K562 (cell line): ENCODE measurements around the gene RRBP1. TPM values are rescaled to one million over a fixed set of nuclear protein-coding genes. Genes with fewer than 3 reads are reported as not detected.
A peak's percentile ranks its signal among the peaks of the same experiment; 100 is the strongest.

Experiments used
- CHD1 ChIP-seq: fragments of 200-600 bp; sonication (generic); IDR thresholded peaks from one replicate; pipeline ENCODE4 v1.6.1; 2012; ENCODE audit warnings: mild to moderate bottlenecking, moderate library complexity, low read length, inconsistent platforms
- NCOA6 ChIP-seq: fragments of 450-650 bp; IDR thresholded peaks from 2 replicates; pipeline ENCODE4 v1.6.1; 2017; ENCODE audit warnings: mild to moderate bottlenecking
- NFATC3 ChIP-seq: fragments of 450-650 bp; IDR thresholded peaks from 2 replicates; pipeline ENCODE4 v1.6.1; 2017; ENCODE audit warnings: mild to moderate bottlenecking
- TEAD1 ChIP-seq, 2 experiments: fragments of 450-650 bp in 1 of 2; sonication (generic) in 1 of 2; formaldehyde crosslinking; IDR thresholded peaks; 2 replicates each; pipeline versions ENCODE4 v1.4.0 to v1.8.0; 2020 to 2022; ENCODE audit warnings: mild to moderate bottlenecking in 2 of 2, missing genetic modification reagents in 1 of 2
- ZBTB17 ChIP-seq: fragments of 450-650 bp; formaldehyde crosslinking; IDR thresholded peaks from 2 replicates; pipeline ENCODE4 v1.4.0; 2020; ENCODE audit warnings: mild to moderate bottlenecking
- polyA plus RNA-seq, 8 experiments: library from polyadenylated mRNA; depleted of rRNA in 4 of 8; stranded (reverse) in 5 of 8; unstranded in 3 of 8; fragments of >200 nt; fragmentation: Nextera tagmentation in 2 of 8; fragmentation: Illumina TruSeq in 1 of 8; extraction: Ambion mirVana in 2 of 8; extraction: Trizol in 1 of 8; gene quantifications; 2 replicates each; pipeline versions ENCODE4 v1.2.1 to v1.2.3, GENCODE V29; 2011 to 2014; ENCODE audit warnings: inconsistent platforms in 1 of 8, missing spikeins in 1 of 8
- total RNA-seq, 7 experiments: library from RNA; depleted of rRNA in 6 of 7; stranded (reverse); fragments of >200 nt in 6 of 7; fragmentation: Illumina TruSeq in 2 of 7; extraction: Trizol in 2 of 7; gene quantifications; 2 replicates each; pipeline versions ENCODE4 v1.2.1 to v1.2.3, GENCODE V29; 2011 to 2021; ENCODE audit warnings: low replicate concordance in 1 of 7
- TF ChIP-seq, protein P1 (sequence below): fragments of 450-650 bp; IDR thresholded peaks from 2 replicates; pipeline ENCODE4 v1.7.0; 2016; ENCODE audit warnings: borderline replicate concordance
- TF ChIP-seq, protein P2 (sequence below): fragments of 250-450 bp; sonication (Bioruptor Pico); IDR thresholded peaks from 2 replicates; pipeline ENCODE4 v1.8.0; 2022; ENCODE audit warnings: inconsistent platforms, mild to moderate bottlenecking, moderate library complexity, borderline replicate concordance
- TF ChIP-seq, protein P3 (sequence below), 2 experiments: fragments of 450-650 bp; formaldehyde crosslinking in 1 of 2; IDR thresholded peaks; 2 replicates each; pipeline versions ENCODE4 v1.4.0 to v1.6.1; 2014 to 2020; ENCODE audit warnings: mild to moderate bottlenecking in 2 of 2, borderline replicate concordance in 1 of 2, low read depth in 1 of 2

Gene RRBP1
- total and polyA plus RNA-seq, 9 of the 15 experiments (the other 6 are each of a cell fraction or from before 2014, with no cell fraction given): 0.84 to 32.0 (median 17.6) TPM

DNA sequence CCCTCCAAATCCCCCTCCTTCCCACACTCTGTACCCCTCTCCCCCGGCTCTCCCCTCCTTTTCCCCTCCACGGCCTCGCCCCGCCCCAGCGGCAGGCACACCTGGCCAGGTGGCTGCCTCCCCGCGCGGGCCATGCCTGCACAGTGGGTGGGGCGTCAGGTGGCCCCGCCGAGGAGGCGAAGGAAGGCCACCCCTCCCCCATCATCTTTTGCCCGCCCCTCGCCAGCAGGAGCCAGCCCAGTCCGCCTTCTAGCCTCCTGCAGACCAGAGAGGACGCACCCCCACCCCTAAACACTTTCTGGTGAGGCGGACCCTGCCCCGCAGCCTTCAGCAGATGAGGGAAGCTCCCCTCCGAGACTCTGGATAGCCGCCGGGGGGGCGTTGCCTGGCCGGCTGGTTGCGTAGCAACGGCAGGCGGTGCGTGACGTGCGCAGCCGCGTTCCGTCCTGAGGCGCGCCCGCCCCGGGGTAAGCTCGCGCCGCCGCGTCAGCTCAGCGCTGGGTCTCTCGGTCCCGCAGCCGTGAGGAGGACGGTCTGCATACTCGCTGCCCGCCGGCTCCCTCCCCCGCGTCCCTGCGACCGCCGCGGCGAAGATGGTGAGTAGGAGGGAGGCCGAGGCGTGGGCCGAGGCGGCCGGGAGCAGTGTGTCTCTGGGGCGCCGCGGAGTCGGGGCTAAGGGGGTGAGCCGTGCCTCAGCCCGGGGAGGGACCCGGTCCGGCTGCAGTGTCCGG, 112.3 kb downstream of the RRBP1 start, which contains the start of gene DSTN (continued):
- TF ChIP-seq, protein P1, sequence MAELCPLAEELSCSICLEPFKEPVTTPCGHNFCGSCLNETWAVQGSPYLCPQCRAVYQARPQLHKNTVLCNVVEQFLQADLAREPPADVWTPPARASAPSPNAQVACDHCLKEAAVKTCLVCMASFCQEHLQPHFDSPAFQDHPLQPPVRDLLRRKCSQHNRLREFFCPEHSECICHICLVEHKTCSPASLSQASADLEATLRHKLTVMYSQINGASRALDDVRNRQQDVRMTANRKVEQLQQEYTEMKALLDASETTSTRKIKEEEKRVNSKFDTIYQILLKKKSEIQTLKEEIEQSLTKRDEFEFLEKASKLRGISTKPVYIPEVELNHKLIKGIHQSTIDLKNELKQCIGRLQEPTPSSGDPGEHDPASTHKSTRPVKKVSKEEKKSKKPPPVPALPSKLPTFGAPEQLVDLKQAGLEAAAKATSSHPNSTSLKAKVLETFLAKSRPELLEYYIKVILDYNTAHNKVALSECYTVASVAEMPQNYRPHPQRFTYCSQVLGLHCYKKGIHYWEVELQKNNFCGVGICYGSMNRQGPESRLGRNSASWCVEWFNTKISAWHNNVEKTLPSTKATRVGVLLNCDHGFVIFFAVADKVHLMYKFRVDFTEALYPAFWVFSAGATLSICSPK: no peak
- TF ChIP-seq CHD1 (peak; percentile 54), NCOA6 (no peak), ZBTB17 (CRISPR knock-in tag) (no peak), TEAD1 (CRISPR knock-in tag; IDR thresholded peaks at IDR 0.05) (no peak; a peak in 1 of 4 replicates), NFATC3 (no peak)
- TF ChIP-seq, protein P2, sequence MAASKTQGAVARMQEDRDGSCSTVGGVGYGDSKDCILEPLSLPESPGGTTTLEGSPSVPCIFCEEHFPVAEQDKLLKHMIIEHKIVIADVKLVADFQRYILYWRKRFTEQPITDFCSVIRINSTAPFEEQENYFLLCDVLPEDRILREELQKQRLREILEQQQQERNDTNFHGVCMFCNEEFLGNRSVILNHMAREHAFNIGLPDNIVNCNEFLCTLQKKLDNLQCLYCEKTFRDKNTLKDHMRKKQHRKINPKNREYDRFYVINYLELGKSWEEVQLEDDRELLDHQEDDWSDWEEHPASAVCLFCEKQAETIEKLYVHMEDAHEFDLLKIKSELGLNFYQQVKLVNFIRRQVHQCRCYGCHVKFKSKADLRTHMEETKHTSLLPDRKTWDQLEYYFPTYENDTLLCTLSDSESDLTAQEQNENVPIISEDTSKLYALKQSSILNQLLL (CRISPR knock-in tag): no peak
- TF ChIP-seq, protein P3, sequence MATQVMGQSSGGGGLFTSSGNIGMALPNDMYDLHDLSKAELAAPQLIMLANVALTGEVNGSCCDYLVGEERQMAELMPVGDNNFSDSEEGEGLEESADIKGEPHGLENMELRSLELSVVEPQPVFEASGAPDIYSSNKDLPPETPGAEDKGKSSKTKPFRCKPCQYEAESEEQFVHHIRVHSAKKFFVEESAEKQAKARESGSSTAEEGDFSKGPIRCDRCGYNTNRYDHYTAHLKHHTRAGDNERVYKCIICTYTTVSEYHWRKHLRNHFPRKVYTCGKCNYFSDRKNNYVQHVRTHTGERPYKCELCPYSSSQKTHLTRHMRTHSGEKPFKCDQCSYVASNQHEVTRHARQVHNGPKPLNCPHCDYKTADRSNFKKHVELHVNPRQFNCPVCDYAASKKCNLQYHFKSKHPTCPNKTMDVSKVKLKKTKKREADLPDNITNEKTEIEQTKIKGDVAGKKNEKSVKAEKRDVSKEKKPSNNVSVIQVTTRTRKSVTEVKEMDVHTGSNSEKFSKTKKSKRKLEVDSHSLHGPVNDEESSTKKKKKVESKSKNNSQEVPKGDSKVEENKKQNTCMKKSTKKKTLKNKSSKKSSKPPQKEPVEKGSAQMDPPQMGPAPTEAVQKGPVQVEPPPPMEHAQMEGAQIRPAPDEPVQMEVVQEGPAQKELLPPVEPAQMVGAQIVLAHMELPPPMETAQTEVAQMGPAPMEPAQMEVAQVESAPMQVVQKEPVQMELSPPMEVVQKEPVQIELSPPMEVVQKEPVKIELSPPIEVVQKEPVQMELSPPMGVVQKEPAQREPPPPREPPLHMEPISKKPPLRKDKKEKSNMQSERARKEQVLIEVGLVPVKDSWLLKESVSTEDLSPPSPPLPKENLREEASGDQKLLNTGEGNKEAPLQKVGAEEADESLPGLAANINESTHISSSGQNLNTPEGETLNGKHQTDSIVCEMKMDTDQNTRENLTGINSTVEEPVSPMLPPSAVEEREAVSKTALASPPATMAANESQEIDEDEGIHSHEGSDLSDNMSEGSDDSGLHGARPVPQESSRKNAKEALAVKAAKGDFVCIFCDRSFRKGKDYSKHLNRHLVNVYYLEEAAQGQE (IDR thresholded peaks at IDR 0.05; ENCODE audit: borderline replicate concordance): peak; percentile 38
- TF ChIP-seq, protein P3 (CRISPR knock-in tag; IDR thresholded peaks at IDR 0.05; ENCODE audit: low read depth): no peak
